HEK293 (cell line): ENCODE data around the gene B4GALT2.
A peak's percentile ranks its signal among the peaks of the same experiment; 100 is the strongest.

Experiments
- BCL11A ChIP-seq: fragments of 450-650 bp; formaldehyde crosslinking; IDR thresholded peaks from 2 replicates; pipeline ENCODE4 v1.5.1; 2016; ENCODE audit warnings: low read depth, missing biosample characterization, missing genetic modification characterization
- EGR2 ChIP-seq: fragments of 450-650 bp; formaldehyde crosslinking; IDR thresholded peaks from 2 replicates; pipeline ENCODE4 v1.5.1; 2016; ENCODE audit warnings: low read depth, missing biosample characterization, missing genetic modification characterization
- FEZF1 ChIP-seq: fragments of 450-650 bp; formaldehyde crosslinking; IDR thresholded peaks from 2 replicates; pipeline ENCODE4 v1.5.1; 2016; ENCODE audit warnings: missing biosample characterization, missing genetic modification characterization
- KLF9 ChIP-seq: fragments of 450-650 bp; formaldehyde crosslinking; IDR thresholded peaks from 2 replicates; pipeline ENCODE4 v1.5.1; 2016; ENCODE audit warnings: missing biosample characterization, missing genetic modification characterization, low read depth
- OSR2 ChIP-seq: fragments of 450-650 bp; formaldehyde crosslinking; IDR thresholded peaks from 2 replicates; pipeline ENCODE4 v1.5.1; 2016; ENCODE audit warnings: missing biosample characterization, missing genetic modification characterization
- ZBTB1 ChIP-seq: fragments of 450-650 bp; formaldehyde crosslinking; IDR thresholded peaks from 2 replicates; pipeline ENCODE4 v1.5.1; 2016; ENCODE audit warnings: missing biosample characterization, missing genetic modification characterization
- ZBTB20 ChIP-seq: fragments of 450-650 bp; formaldehyde crosslinking; IDR thresholded peaks from 2 replicates; pipeline ENCODE4 v1.5.1; 2016; ENCODE audit warnings: missing biosample characterization, missing genetic modification characterization
- ZBTB48 ChIP-seq: fragments of 450-650 bp; formaldehyde crosslinking; IDR thresholded peaks from 2 replicates; pipeline ENCODE4 v1.5.1; 2016; ENCODE audit warnings: missing biosample characterization, missing genetic modification characterization
- ZBTB8A ChIP-seq: fragments of 450-650 bp; formaldehyde crosslinking; IDR thresholded peaks from 2 replicates; pipeline ENCODE4 v1.5.1; 2016; ENCODE audit warnings: missing biosample characterization, missing genetic modification characterization
- ZFHX2 ChIP-seq: fragments of 450-650 bp; formaldehyde crosslinking; conservative IDR thresholded peaks from 2 replicates; pipeline ENCODE4 v1.5.1; 2016; ENCODE audit warnings: missing biosample characterization, missing genetic modification characterization
- ZFP69B ChIP-seq: fragments of 450-650 bp; formaldehyde crosslinking; IDR thresholded peaks from 2 replicates; pipeline ENCODE4 v1.5.1; 2016; ENCODE audit warnings: missing biosample characterization, missing genetic modification characterization
- ZNF121 ChIP-seq: fragments of 450-650 bp; formaldehyde crosslinking; IDR thresholded peaks from 2 replicates; pipeline ENCODE4 v1.5.1; 2016; ENCODE audit warnings: missing biosample characterization, missing genetic modification characterization
- ZNF184 ChIP-seq: fragments of 450-650 bp; IDR thresholded peaks from 2 replicates; pipeline ENCODE4 v1.5.1; 2018; ENCODE audit warnings: missing biosample characterization, mild to moderate bottlenecking, missing genetic modification characterization
- ZNF350 ChIP-seq: fragments of 450-650 bp; formaldehyde crosslinking; IDR thresholded peaks from 2 replicates; pipeline ENCODE4 v1.5.0; 2017; ENCODE audit warnings: missing biosample characterization, mild to moderate bottlenecking, missing genetic modification characterization
- ZNF404 ChIP-seq: fragments of 450-650 bp; formaldehyde crosslinking; IDR thresholded peaks from 2 replicates; pipeline ENCODE4 v1.5.1; 2017; ENCODE audit warnings: missing biosample characterization, missing genetic modification characterization
- ZNF423 ChIP-seq: fragments of 450-650 bp; formaldehyde crosslinking; IDR thresholded peaks from 2 replicates; pipeline ENCODE4 v1.5.1; 2016; ENCODE audit warnings: missing biosample characterization, missing genetic modification characterization
- ZNF561 ChIP-seq: fragments of 450-650 bp; IDR thresholded peaks from 2 replicates; pipeline ENCODE4 v1.5.1; 2018; ENCODE audit warnings: missing biosample characterization, missing genetic modification characterization, borderline replicate concordance
- ZNF596 ChIP-seq: fragments of 450-650 bp; IDR thresholded peaks from 2 replicates; pipeline ENCODE4 v1.5.0; 2018; ENCODE audit warnings: missing biosample characterization, mild to moderate bottlenecking, missing genetic modification characterization, moderate library complexity
- ZNF777 ChIP-seq: fragments of 450-650 bp; formaldehyde crosslinking; IDR thresholded peaks from 2 replicates; pipeline ENCODE4 v1.5.1; 2017; ENCODE audit warnings: missing biosample characterization, missing genetic modification characterization, borderline replicate concordance
- ZNF785 ChIP-seq: fragments of 450-650 bp; formaldehyde crosslinking; IDR thresholded peaks from 2 replicates; pipeline ENCODE4 v1.5.1; 2016; ENCODE audit warnings: missing biosample characterization, missing genetic modification characterization
- ZNF843 ChIP-seq: fragments of 450-650 bp; formaldehyde crosslinking; IDR thresholded peaks from 2 replicates; pipeline ENCODE4 v1.5.1; 2016; ENCODE audit warnings: missing biosample characterization, missing genetic modification characterization
- TF ChIP-seq, protein P1 (sequence below): fragments of 450-650 bp; formaldehyde crosslinking; IDR thresholded peaks from 2 replicates; pipeline ENCODE4 v1.5.1; 2017; ENCODE audit warnings: missing biosample characterization, missing genetic modification characterization
- TF ChIP-seq, protein P2 (sequence below): sonication (generic); formaldehyde crosslinking; IDR thresholded peaks from 2 replicates; pipeline ENCODE4 v1.8.1; 2022; ENCODE audit warnings: mild to moderate bottlenecking, moderate library complexity, missing genetic modification reagents
- TF ChIP-seq, protein P3 (sequence below): fragments of 450-650 bp; formaldehyde crosslinking; IDR thresholded peaks from 2 replicates; pipeline ENCODE4 v1.5.1; 2016; ENCODE audit warnings: missing biosample characterization, missing genetic modification characterization
- TF ChIP-seq, protein P4 (sequence below): fragments of 450-650 bp; formaldehyde crosslinking; IDR thresholded peaks from 2 replicates; pipeline ENCODE4 v1.5.1; 2016; ENCODE audit warnings: missing biosample characterization, missing genetic modification characterization
- TF ChIP-seq, protein P5 (sequence below): fragments of 450-650 bp; formaldehyde crosslinking; IDR thresholded peaks from 2 replicates; pipeline ENCODE4 v1.5.1; 2016; ENCODE audit warnings: missing biosample characterization, missing genetic modification characterization
- TF ChIP-seq, protein P6 (sequence below): fragments of 450-650 bp; formaldehyde crosslinking; IDR thresholded peaks from 2 replicates; pipeline ENCODE4 v1.5.1; 2016; ENCODE audit warnings: missing biosample characterization, missing genetic modification characterization
- TF ChIP-seq, protein P7 (sequence below): fragments of 450-650 bp; formaldehyde crosslinking; IDR thresholded peaks from 2 replicates; pipeline ENCODE4 v1.5.1; 2017; ENCODE audit warnings: missing biosample characterization, missing genetic modification characterization

Gene B4GALT2

DNA sequence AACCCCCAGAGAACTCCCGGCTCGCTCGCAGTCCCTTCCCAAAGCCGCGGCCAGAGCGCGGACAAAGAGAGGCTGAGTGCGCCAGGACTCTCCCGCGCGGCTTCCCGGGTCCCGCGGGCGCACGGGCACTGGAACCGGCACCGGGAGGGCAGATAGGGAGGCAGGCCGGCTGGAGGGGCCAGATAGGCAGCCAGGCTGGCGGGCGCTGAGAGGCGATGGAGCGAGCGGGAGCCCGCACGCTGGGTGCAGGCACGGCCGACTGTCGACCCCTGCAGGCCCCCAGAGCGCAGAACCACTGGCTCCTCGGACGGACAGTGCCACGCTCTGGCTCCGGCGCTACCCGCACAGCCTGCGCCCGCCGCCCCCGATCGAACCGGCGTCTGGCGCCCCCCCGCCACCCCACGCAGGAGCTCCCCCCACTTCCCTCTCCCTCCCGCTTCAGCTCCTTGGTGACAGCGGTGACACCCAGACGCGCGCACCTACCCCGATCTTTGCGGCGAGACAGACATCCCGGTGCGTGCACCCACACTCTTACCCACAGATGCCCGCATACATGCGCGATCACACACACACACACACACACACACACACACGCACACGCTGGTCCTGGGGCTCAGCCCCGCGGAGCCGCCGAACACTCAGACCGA is 51.7 kb downstream of the B4GALT2 start (continued):
- TF ChIP-seq, protein P1, sequence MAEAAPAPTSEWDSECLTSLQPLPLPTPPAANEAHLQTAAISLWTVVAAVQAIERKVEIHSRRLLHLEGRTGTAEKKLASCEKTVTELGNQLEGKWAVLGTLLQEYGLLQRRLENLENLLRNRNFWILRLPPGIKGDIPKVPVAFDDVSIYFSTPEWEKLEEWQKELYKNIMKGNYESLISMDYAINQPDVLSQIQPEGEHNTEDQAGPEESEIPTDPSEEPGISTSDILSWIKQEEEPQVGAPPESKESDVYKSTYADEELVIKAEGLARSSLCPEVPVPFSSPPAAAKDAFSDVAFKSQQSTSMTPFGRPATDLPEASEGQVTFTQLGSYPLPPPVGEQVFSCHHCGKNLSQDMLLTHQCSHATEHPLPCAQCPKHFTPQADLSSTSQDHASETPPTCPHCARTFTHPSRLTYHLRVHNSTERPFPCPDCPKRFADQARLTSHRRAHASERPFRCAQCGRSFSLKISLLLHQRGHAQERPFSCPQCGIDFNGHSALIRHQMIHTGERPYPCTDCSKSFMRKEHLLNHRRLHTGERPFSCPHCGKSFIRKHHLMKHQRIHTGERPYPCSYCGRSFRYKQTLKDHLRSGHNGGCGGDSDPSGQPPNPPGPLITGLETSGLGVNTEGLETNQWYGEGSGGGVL (tag by site-specific recombination): peak; percentile 87
- peak; percentile 11; the same call in 1 of the 2 replicates for TF ChIP-seq FEZF1
- TF ChIP-seq, protein P2, sequence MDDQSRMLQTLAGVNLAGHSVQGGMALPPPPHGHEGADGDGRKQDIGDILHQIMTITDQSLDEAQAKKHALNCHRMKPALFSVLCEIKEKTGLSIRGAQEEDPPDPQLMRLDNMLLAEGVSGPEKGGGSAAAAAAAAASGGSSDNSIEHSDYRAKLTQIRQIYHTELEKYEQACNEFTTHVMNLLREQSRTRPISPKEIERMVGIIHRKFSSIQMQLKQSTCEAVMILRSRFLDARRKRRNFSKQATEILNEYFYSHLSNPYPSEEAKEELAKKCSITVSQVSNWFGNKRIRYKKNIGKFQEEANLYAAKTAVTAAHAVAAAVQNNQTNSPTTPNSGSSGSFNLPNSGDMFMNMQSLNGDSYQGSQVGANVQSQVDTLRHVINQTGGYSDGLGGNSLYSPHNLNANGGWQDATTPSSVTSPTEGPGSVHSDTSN (CRISPR knock-in tag): no peak
- TF ChIP-seq, protein P3, sequence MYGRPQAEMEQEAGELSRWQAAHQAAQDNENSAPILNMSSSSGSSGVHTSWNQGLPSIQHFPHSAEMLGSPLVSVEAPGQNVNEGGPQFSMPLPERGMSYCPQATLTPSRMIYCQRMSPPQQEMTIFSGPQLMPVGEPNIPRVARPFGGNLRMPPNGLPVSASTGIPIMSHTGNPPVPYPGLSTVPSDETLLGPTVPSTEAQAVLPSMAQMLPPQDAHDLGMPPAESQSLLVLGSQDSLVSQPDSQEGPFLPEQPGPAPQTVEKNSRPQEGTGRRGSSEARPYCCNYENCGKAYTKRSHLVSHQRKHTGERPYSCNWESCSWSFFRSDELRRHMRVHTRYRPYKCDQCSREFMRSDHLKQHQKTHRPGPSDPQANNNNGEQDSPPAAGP (tag by site-specific recombination): peak; percentile 54; the same call in 1 of the 2 replicates
- TF ChIP-seq ZNF777 (tag by site-specific recombination): peak; percentile 88; the same call in 1 of the 2 replicates
- TF ChIP-seq ZNF121 (tag by site-specific recombination): peak; percentile 38; the same call in 1 of the 2 replicates
- TF ChIP-seq, protein P4, sequence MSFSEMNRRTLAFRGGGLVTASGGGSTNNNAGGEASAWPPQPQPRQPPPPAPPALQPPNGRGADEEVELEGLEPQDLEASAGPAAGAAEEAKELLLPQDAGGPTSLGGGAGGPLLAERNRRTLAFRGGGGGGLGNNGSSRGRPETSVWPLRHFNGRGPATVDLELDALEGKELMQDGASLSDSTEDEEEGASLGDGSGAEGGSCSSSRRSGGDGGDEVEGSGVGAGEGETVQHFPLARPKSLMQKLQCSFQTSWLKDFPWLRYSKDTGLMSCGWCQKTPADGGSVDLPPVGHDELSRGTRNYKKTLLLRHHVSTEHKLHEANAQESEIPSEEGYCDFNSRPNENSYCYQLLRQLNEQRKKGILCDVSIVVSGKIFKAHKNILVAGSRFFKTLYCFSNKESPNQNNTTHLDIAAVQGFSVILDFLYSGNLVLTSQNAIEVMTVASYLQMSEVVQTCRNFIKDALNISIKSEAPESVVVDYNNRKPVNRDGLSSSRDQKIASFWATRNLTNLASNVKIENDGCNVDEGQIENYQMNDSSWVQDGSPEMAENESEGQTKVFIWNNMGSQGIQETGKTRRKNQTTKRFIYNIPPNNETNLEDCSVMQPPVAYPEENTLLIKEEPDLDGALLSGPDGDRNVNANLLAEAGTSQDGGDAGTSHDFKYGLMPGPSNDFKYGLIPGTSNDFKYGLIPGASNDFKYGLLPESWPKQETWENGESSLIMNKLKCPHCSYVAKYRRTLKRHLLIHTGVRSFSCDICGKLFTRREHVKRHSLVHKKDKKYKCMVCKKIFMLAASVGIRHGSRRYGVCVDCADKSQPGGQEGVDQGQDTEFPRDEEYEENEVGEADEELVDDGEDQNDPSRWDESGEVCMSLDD (tag by site-specific recombination): peak; percentile 79; the same call in 1 of the 2 replicates
- peak; percentile 86 for TF ChIP-seq EGR2 (tag by site-specific recombination)
- peak; percentile 85 for TF ChIP-seq ZNF423 (tag by site-specific recombination)
- peak; percentile 92 for TF ChIP-seq ZFHX2 (tag by site-specific recombination)
- TF ChIP-seq KLF9 (tag by site-specific recombination): peak; percentile 55
- TF ChIP-seq ZNF404 (tag by site-specific recombination): no peak
- TF ChIP-seq ZFP69B (tag by site-specific recombination): peak; percentile 80
- TF ChIP-seq, protein P5, sequence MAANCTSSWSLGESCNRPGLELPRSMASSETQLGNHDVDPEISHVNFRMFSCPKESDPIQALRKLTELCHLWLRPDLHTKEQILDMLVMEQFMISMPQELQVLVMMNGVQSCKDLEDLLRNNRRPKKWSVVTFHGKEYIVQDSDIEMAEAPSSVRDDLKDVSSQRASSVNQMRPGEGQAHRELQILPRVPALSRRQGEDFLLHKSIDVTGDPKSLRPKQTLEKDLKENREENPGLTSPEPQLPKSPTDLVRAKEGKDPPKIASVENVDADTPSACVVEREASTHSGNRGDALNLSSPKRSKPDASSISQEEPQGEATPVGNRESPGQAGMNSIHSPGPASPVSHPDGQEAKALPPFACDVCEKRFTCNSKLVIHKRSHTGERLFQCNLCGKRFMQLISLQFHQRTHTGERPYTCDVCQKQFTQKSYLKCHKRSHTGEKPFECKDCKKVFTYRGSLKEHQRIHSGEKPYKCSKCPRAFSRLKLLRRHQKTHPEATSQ (tag by site-specific recombination): peak; percentile 85; the same call in 1 of the 2 replicates
- TF ChIP-seq, protein P6, sequence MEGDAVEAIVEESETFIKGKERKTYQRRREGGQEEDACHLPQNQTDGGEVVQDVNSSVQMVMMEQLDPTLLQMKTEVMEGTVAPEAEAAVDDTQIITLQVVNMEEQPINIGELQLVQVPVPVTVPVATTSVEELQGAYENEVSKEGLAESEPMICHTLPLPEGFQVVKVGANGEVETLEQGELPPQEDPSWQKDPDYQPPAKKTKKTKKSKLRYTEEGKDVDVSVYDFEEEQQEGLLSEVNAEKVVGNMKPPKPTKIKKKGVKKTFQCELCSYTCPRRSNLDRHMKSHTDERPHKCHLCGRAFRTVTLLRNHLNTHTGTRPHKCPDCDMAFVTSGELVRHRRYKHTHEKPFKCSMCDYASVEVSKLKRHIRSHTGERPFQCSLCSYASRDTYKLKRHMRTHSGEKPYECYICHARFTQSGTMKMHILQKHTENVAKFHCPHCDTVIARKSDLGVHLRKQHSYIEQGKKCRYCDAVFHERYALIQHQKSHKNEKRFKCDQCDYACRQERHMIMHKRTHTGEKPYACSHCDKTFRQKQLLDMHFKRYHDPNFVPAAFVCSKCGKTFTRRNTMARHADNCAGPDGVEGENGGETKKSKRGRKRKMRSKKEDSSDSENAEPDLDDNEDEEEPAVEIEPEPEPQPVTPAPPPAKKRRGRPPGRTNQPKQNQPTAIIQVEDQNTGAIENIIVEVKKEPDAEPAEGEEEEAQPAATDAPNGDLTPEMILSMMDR (tag by site-specific recombination): peak; percentile 91
- TF ChIP-seq, protein P7, sequence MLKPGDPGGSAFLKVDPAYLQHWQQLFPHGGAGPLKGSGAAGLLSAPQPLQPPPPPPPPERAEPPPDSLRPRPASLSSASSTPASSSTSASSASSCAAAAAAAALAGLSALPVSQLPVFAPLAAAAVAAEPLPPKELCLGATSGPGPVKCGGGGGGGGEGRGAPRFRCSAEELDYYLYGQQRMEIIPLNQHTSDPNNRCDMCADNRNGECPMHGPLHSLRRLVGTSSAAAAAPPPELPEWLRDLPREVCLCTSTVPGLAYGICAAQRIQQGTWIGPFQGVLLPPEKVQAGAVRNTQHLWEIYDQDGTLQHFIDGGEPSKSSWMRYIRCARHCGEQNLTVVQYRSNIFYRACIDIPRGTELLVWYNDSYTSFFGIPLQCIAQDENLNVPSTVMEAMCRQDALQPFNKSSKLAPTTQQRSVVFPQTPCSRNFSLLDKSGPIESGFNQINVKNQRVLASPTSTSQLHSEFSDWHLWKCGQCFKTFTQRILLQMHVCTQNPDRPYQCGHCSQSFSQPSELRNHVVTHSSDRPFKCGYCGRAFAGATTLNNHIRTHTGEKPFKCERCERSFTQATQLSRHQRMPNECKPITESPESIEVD (tag by site-specific recombination): no peak
- peak; percentile 1; the same call in 1 of the 2 replicates for TF ChIP-seq OSR2 (tag by site-specific recombination)
- peak; percentile 81 for TF ChIP-seq ZBTB20
- TF ChIP-seq BCL11A (tag by site-specific recombination): no peak
- TF ChIP-seq ZNF350 (tag by site-specific recombination): no peak
- peak; percentile 28; the same call in 1 of the 2 replicates for TF ChIP-seq ZNF843 (tag by site-specific recombination)
- 0 out of 2 replicates have a peak, but pooled peaks have one; percentile 2 for TF ChIP-seq ZBTB48 (tag by site-specific recombination)
- no peak for TF ChIP-seq ZNF561 (tag by site-specific recombination)
- peak; percentile 84; the same call in 1 of the 2 replicates for TF ChIP-seq ZBTB1 (tag by site-specific recombination)
- TF ChIP-seq ZNF785 (tag by site-specific recombination): peak; percentile 51; the same call in 1 of the 2 replicates
- TF ChIP-seq ZBTB8A (tag by site-specific recombination): peak; percentile 77
- no peak for TF ChIP-seq ZNF184 (tag by site-specific recombination)
- no peak for TF ChIP-seq ZNF596 (tag by site-specific recombination)
